Measurements from ENCODE around the gene PAIP1.
"Not testable (repeated sequence)": the region's sequence is repeated elsewhere in the genome, so short reads cannot be mapped to it uniquely, and the experiment has no call there.

The PAIP1 gene

DNA sequence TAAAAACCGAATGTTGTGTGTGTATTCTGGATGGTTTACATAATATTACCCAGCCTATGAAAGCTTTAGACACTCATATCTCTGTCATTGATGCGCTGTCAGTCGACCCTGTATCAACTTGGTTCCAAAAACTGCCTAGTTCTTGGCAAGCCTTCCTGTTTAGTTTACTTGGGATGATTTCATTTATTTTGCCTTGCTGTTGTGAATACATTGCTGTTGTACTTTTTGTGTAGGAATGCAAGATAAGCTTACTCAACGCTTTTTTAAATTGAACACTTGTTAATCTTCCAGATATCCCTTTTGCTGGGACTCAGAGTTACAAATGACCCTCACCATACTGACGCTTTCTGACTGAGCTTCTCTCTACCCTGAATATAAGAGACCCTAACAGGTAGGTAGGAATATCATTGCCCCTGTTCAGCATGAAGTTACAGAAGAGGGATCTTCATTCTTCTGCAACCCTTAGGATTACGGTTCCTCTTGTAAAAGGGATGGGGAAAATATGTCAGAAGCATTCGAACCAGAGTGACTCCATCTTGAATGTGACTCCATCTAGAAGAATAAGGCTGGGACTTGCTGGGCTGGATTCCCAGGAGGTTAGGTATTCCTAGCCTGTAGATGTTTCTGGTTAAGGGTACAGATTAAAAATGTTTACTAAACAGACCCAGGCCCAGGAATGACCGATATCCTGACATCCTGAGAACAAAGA lies 13.7 kb upstream of the PAIP1 start:
- DNase-seq, result no peak

DNA sequence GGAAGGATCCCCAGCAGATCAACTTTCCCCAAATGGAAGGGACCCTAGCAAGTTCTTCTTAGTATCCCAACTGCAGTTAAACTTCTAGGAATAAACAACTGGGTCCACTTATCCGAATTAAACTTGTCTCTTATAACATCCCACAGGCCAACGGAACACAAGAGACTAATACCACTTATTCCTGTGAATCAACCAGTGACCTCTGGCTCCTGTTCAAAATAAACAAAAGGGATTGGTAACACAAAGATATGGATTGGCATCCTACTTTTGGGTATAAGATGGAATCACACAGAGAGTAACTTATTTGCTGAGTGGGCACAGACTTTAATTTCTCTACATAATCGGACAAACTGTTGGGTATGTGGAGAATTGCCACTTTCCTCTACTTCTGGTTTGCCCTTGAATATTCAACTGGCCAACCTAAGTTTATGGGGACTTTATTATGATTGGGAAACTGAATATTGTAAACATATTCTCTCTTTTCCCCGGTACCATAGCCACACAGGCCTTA lies 12.4 kb upstream of the PAIP1 start:
- DNase-seq, result no peak

DNA sequence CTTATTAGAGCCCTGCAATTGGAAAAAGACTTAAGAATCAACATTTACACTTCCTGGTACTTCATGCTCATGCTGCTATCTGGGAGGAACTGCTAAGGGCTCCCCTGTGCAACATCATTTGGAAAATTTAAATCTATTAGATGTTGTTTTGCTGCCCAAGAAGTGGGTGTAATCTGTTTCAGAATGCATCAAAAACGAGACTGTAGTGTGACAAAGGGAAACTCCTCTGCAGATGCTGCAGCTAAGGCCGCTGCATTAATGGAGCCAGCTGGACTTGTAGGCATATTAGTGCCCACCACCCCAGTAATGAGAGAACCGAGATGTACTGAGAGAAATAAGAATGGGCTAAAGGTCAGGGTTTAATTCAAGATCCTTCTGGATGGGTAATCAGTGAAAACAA lies 11.1 kb upstream of the PAIP1 start:
- no peak for DNase-seq

DNA sequence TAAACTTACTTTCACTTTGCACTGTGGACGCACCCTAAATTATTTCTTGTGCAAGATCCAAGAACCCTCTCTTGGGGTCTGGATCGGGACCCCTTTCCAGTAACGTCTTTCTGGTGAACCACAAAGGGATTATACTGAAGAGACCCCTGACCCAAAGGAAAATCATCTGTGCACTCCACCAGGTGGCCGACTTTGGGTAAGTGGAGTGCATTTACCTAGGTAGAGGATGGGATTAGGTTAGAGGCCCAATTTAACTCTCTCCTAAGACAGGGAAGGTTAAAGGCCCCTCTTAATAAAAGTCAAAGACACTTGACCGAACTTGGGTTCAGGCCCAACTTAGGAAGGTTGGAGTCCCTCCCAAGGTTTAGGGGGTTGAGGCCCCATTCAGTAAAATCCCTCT lies 8.2 kb upstream of the PAIP1 start:
- DNase-seq, result no peak

DNA sequence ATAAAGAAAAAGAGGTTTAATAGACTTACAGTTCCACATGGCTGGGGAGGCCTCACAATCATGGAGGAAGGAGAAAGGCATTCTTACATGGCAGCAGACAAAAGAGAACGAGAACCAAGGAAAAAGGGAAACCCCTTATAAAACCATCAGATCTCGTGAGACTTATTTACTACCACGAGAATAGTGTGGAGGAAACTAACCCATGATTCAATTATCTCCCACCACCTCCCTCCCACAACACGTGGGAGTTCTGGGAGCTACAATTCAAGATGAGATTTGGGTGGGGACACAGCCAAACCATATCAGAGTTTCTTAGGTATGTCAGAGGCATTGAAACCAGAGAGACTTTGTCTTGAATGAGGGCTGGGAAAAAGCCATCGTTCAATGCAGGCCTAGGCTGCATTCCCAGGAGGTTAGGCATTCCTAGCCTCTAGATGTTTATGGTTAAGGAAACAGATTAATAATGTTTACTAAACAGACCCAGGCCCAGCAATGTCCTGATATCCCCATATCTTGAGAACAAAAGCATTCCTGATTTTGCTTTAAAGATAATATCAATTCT lies 7.5 kb upstream of the PAIP1 start:
- no peak for DNase-seq

DNA sequence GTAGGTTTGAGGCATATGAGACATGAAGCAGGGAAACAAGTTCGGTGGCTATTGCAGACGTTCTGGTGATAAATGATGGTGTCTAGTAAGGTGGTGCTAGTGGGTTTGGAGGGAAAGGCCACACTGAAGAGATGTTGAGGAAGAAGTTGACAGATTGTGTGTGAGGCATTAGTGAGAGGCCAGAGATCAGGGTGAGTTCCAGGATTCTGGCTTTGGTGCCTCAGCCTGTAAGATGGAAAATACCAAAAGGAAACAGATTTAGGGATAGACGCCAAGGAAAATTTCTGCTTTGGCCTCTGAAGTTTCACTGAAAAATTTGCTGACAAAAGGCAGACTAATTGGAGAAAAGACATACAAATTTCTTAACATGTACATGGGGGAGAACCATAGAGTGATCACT lies 6.4 kb upstream of the PAIP1 start:
- no peak for DNase-seq

DNA sequence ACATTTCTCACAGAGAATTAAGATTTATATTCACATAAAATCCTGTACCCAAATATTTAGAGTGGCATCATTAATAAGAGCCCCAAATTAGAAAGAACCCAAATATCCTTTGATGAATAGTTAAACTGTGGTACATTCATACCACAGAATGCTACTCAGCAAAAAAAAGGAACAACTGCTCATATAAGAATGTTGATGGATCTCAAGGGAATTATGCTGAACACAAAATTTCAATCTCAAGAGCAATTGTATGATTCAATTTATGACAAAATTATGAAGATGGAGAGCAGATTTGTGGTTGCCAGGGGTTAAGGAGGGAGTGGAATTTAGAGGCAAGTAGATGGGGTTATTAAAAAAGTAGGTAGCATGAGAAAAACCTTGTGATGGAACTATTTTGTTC lies 4.5 kb upstream of the PAIP1 start:
- no peak for DNase-seq

DNA sequence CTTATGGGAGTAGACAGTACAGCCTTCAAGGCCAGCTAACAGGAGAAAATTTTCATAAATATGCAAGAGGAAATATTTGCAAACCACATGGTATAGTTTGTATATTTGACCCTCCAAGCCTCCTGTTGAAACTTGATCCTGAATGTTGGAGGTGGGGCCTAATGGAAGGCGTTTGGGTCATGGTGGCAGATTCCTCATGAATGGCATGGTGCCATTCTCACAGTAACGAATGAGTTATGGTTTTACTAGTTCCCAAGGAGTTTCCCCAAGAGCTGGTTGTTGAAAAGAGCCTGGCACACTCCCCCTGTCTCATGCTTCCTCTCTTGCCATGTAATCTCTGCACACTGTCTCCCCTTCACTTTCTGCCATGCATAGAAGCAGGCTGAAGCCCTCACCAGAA lies 3.3 kb upstream of the PAIP1 start:
- DNase-seq, result no peak

DNA sequence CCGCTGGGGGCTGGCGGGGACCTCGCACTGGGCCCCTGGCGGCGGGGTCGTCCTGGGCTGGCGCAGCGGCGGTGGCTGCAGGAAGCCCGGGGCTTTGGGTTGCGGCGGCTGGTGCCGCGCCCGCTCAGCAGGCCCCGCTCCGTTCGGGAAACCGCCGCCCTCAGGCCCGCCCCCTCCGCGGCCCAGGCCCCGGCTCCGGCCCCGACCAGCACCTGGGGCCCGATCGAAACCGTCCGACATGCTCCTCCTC lies 345 bp downstream of the PAIP1 start:
- DNase-seq, result not testable (repeated sequence)

DNA sequence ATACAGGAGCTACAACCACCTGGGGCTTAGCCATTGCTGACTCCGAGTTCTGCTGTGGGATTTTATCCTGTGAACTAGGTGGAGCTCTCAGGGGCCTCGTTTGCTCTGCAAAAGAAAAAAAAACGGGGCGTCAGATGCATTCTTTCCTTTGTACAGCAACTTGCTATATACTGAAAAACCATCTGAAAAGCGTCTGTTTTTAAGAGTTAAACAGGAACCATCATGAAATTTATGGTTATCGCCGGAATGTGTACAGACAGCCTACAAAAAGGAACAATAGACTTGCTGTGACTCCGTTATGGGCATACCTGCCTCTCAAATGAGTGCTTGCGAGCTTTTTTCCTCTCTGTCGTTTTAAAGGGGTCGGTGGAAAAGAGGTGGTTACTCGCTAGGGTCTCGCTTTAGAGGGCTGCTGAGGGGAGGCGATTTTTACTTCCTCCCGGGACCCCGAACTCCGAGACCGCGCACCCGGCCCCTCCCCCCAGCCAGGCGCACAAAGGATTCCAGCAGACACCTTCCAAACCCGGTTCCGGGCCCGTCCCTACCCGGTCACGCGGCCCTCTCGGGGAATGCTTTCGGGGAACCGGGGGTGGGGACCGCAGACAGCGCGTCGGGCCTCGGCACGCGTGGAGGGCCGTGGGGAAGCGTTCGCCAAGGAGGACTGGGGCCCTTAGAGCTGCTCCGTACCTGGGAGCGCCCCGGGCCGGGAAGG lies 826 bp downstream of the PAIP1 start:
- DNase-seq, result peak; percentile 84

DNA sequence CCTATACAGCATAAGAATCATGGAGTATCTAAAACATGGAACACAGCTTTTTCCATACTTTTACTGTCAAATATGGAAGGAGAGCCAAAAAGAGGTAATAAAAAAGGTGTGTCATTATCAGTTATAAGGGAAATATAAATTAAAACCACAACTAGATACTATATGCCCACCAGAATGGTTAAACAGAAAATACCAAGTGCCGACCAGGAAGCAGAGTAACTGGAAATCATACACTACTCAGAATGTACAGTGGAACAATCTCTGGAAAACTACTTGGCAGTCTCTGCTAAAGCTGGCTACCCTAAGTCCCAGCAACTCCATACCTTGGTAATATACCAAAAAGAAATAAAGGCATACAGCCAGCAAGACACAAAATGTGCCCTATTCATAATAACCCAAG lies 2.4 kb downstream of the PAIP1 start:
- no peak for DNase-seq

DNA sequence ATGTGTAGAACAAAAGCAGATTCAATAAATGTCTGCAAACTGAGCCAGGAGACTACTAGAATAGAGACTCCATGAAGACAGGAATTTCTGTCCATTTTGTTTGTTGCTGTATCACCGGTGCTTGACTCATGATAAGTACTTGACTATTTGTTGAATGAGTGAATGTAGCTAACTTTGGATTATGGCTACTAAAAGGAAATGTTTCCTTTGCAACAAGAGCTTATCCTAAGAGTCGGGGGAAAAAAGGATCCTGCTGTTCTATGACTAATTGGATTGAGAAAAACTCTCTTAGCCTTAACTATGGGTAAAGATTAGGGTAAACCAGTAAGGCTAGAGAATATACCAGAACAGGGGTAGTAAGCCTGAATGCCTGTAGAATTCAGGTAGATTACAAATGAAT lies 3.5 kb downstream of the PAIP1 start:
- DNase-seq, result no peak

DNA sequence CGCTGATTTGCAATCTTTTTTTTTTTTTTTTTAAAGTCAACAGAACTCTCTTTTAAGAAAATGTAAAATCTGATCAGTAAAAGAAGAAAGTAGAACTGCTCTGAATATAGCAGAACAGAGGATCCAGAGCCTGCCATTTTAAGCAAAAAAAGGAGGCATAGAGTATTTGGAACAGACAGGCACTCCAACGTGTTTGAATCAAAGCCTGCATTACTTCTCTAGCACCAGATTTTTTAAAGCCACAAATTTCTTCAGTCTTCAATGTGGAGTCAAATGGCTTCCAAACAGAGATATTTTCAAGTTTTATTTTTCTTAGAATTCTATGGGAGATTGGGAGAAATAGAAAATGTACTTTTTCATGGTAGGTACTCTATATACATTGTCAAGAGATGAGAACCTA lies 5.1 kb downstream of the PAIP1 start:
- DNase-seq, result no peak

DNA sequence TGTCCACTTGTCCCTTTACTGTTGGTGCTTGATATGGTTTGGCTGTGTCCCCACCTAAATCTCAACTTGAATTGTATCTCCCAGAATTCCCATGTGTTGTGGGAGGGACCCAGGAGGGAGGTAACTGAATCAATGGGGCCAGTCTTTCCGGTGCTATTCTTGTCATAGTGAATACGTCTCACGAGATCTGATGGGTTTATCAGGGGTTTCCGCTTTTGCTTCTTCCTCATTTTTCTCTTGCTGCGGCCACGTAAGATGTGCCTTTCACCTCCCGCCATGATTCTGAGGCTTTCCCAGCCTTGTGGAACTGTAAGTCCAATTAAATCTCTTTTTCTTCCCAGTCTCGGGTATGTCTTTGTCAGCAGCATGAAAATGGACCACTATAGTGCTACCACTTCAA lies 7.6 kb downstream of the PAIP1 start:
- DNase-seq, result not testable (repeated sequence)

DNA sequence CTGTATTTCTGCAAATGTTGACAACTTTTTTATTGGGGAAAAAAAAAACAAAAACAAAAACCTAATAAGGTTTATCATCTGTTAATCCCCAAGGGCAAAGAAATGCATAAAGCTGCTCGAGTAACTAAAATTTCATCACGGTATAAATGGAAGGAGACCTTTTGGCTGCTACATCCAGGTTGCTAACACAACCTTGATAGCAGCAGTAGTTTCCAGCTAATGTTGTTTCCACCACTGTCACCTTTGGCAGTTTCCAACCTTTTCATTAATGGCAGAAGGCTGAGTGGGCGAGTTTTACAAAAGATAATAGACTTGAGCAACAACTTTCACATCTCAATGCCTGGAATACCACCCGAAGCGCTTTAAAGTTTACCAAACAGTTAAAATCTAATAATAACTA lies 8.5 kb downstream of the PAIP1 start:
- no peak for DNase-seq

DNA sequence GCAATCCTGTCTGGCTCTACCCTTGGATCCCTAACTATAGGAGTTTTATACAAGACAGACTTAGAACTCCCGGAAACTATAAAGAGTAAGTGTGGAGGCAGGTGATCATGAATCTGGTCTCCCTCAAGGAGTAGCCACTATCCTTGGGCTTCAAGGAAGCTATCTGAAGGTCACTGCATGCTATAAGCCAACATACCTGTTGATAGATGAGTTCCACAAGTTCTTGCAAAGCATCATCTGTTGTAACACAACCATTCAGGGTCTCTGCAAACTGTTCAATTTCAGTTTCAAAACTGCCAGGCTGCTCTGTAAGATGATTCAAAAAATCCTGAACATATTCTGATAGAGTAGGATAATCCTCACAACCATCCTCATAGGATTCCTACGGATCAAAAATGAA lies 9.3 kb downstream of the PAIP1 start:
- DNase-seq, result no peak

DNA sequence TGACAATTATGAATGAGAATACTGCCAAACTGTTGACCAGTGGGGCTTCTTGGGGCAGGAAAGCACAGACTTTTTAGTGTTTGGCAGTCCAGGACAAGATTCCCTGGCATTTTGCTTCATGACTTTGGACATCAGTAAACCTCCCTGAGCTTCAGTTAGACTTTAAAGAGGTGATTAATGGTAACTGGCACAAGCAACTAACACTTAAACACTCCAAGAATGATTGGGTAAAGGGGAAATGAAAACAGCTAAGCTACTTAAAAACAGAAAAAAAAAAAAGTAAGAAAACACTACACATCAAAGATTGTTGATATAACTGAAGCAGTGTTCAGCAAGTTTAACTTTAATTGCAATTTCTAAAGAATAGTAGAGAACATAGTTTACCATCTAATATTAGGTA lies 13.4 kb downstream of the PAIP1 start:
- no peak for DNase-seq

DNA sequence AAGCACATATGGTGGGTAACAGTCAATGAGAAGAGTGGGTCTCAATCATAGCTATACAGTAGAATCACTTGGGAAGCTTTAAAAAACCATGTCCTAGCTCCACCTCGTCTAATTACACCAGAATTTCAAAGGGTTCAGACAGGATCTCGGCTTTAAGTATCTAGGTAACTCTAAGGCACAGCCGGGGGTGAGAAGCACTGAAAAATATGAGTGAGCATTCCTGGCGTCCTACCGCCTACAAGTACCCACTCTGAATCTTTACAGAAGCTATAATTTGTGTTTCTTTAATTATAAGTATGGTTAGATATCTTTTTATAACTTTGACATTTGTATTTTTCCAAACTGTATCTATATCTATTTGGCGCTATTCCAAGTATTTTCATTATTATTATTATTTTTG lies 16.1 kb downstream of the PAIP1 start:
- DNase-seq, result no peak

DNA sequence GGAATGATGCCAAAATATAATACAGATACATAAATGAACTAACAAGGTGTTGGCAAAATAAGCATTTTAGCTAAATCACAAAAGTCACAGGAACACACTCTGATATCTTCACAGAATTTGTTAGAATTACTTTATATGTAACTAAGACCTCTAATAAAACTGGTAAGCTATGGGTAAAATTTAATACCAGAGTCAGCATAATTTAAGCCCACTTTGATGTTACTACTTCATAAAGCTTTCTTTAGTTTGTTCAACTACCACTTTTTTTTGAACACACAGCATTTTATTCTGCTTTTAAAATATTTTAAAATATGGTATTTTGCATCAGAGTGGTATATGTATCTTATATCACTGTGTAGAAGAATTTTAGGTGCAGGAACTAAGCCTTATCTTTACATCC lies 19.9 kb downstream of the PAIP1 start:
- no peak for DNase-seq

DNA sequence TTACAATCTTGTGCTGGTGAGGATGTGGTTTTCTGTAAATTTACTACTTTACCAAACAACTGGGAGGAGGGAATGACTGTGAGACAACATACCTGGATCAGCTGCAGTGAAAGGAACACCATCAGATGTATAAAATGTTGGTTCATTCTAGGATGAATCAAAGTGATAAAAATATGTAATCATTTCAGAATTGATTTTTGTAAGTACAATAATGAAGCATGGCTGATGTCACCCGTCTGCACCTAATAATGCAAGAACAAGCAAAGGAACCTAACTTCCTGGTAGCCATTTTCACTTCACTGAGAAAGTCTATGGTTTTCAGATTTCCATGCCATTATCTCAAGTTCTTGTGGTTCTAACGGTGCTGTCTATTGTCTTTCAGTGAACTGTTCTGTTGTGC lies 23.2 kb downstream of the PAIP1 start:
- no peak for DNase-seq

DNA sequence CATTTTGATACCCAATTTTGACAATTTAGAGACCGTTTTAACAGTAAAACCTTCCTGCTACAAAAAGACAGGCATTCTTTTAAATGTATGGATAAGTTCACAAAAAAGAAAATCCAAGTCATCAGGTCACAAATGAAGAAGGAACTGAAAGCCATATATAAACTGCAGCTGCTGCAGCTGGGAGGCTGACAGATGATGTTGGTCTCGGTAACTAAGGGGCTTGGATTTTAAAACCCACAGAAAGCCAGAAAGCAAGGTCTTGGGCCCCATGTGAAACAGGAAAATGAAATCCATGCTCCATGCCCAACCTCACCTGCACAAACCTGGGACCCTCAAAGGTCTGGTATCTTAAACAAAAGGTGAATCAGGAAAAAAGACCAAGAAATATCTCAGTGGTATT lies 26.2 kb downstream of the PAIP1 start:
- DNase-seq, result no peak

DNA sequence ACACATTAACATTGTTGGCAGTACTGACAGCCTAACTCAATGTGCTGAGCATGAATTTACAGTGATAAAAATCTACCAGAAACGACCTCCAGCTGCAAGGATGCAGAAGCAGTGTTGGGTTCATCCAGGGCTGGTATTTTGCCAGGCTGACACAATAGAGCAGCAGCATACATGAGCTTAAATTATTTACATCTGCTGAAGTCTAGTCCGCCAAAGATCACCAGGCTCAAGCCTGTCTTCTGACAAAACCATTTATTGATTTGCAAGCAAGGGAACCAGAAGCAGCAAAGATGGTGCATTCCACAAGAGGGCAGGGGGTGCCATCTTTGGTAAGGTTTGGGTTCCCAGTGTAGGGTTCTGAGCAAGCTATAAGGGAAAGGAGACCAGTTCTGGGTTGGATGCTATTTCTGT lies 33.2 kb downstream of the PAIP1 start:
- DNase-seq, result no peak

DNA sequence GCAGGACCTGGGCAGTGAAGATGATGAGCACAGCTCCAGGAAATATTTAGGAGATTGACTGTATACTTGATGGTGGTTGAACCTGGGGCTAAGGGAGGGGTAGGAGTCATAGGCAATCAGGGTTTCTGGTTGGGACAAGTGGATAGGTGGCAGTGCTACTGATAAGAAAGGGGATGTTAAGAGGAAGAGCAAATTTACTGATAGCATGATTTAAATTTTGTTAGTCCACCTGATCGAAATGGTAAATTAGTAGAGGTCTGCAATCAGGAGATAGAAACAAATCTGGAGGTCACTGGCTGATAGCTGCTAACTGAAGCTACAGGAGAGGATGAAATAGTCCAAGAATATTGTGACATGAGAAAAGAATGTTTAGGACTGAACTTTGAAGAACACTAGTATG lies 36.3 kb downstream of the PAIP1 start:
- no peak for DNase-seq

DNA sequence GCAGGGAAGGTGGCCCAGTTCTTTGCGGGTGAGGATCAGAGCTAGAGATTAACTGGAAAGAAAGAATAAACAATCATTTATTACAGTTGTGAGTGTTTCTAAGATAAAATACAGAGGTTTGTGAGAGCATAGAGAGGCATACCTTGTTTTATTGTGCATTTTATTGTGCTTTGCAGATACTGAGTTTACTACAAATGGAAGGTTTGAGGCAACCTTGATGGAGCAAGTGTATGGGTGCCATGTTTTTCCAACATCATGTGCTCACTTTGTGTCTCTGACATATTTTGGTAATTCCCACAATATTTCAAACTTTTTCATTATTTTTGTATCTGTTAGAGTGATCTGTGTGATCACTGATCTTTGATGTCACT lies 41.2 kb downstream of the PAIP1 start:
- no peak for DNase-seq

All from activated CD8-positive, alpha-beta memory T cell treated with anti-CD3 and anti-CD28 coated beads for 24 hours (primary cell).